C4-2B (cell line): ENCODE measurements around the gene B4GALNT3.

Experiments used
- CTCF ChIP-seq: fragments of 450-650 bp; conservative IDR thresholded peaks from 2 replicates; pipeline ENCODE4 v1.5.1; 2017; ENCODE audit warnings: mild to moderate bottlenecking
- ZFX ChIP-seq: fragments of 450-650 bp; IDR thresholded peaks from 2 replicates; pipeline ENCODE4 v1.6.1; 2017

GRCh38 chr12:585062-586061 lies 125.6 kb downstream of the B4GALNT3 start:
- TF ChIP-seq CTCF (no peak), ZFX (no peak)
